Femur (tissue), 1 donor: ENCODE results near the gene BCKDK.
A peak's percentile ranks its signal among the peaks of the same experiment; 100 is the strongest.
"Not testable (repeated sequence)": the region's sequence is repeated elsewhere in the genome, so short reads cannot be mapped to it uniquely, and the experiment has no call there.

ENCODE experiments used
- DNase-seq: peaks from one replicate; pipeline ENCODE4 v3.0.0-alpha.2; 2017

Gene BCKDK

GRCh38 chr16:31129568-31130335, 21.6 kb downstream of the BCKDK start:
- DNase-seq, result peak; percentile 62

- peak; percentile 33 for DNase-seq
These were observed 22.2 kb downstream of the BCKDK start for GRCh38 chr16:31130336-31130891.

GRCh38 chr16:31130899-31131298, 22.7 kb downstream of the BCKDK start:
- peak; percentile 22 for DNase-seq

GRCh38 chr16:31131416-31131815, 23.2 kb downstream of the BCKDK start:
- no peak for DNase-seq

- no peak for DNase-seq
These were observed 23.7 kb downstream of the BCKDK start for GRCh38 chr16:31131841-31132271.

GRCh38 chr16:31132303-31132979, 24.3 kb downstream of the BCKDK start:
- DNase-seq, result peak; percentile 22

GRCh38 chr16:31133046-31133501, 24.9 kb downstream of the BCKDK start:
- DNase-seq, result no peak

- DNase-seq, result peak; percentile 57
These were observed 25.9 kb downstream of the BCKDK start for GRCh38 chr16:31134091-31134571.

GRCh38 chr16:31134625-31135534, 26.7 kb downstream of the BCKDK start:
- peak; percentile 30 for DNase-seq

GRCh38 chr16:31135535-31136286, 27.5 kb downstream of the BCKDK start, which contains the start of gene PRSS8:
Gene PRSS8, minus strand, starts transcription at chr16:31135727. Its CDS starts 229 bp downstream, at chr16:31135498.
- DNase-seq, result peak; percentile 25

- DNase-seq, result no peak
These were observed 28.1 kb downstream of the BCKDK start for GRCh38 chr16:31136287-31136662.

- DNase-seq, result not testable (repeated sequence)
These were observed 28.8 kb downstream of the BCKDK start for GRCh38 chr16:31136822-31137499.

GRCh38 chr16:31138621-31139578, 30.7 kb downstream of the BCKDK start:
- DNase-seq, result peak; percentile 30

- DNase-seq, result not testable (repeated sequence)
These were observed 32.9 kb downstream of the BCKDK start for GRCh38 chr16:31141071-31141469.

- DNase-seq, result peak; percentile 83
These were observed 33.4 kb downstream of the BCKDK start for GRCh38 chr16:31141489-31142108.

GRCh38 chr16:31142109-31143010, 34.2 kb downstream of the BCKDK start:
- DNase-seq, result peak; percentile 100

GRCh38 chr16:31143011-31143693, 35.0 kb downstream of the BCKDK start:
- DNase-seq, result peak; percentile 61
